ENCODE data around the gene TCF4.

The TCF4 gene

DNA sequence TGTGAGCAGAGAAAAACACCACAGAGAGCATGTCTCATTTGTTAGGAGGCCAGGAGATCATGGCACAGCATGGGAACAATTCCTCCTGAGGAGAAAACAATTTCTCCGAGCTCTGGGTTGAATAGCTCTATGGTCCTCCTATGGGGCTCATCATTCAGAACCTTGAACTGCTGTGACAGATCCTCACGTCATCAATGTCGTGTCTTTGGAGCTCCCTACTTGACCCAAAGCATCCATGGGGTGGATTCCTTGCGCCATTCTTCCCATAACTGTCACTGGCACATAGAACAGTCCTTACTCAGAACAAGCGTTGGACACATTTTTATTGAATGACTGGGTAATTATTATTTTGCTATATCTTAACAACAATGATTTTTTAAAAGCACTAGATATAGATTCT, 15.8 kb upstream of the TCF4 start:
- no peak for TF ChIP-seq OSR1 (CRISPR knock-in tag; IDR thresholded peaks at IDR 0.05)
- TF ChIP-seq TCF4 (CRISPR knock-in tag; IDR thresholded peaks at IDR 0.05; ENCODE audit: borderline replicate concordance): no peak
- ATAC-seq: no peak

GRCh38 chr18:55593888-55594287, 5.9 kb upstream of the TCF4 start:
- no peak for ATAC-seq
- TF ChIP-seq ARNTL (CRISPR knock-in tag; IDR thresholded peaks at IDR 0.05; ENCODE audit: borderline replicate concordance, low read depth) (no peak), ISL1 (CRISPR knock-in tag; IDR thresholded peaks at IDR 0.05) (no peak), PPARA (CRISPR knock-in tag; IDR thresholded peaks at IDR 0.05; ENCODE audit: borderline replicate concordance) (no peak), RARB (CRISPR knock-in tag; IDR thresholded peaks at IDR 0.05) (no peak), ESRRG (CRISPR knock-in tag; IDR thresholded peaks at IDR 0.05) (no peak), TOX (CRISPR knock-in tag; IDR thresholded peaks at IDR 0.05; ENCODE audit: borderline replicate concordance) (no peak), BACH2 (CRISPR knock-in tag; IDR thresholded peaks at IDR 0.05; ENCODE audit: borderline replicate concordance) (no peak), PATZ1 (CRISPR knock-in tag; IDR thresholded peaks at IDR 0.05; ENCODE audit: borderline replicate concordance) (no peak), ZNF565 (CRISPR knock-in tag; conservative IDR thresholded peaks at IDR 0.05; ENCODE audit: low read depth) (no peak), SNAI2 (CRISPR knock-in tag; IDR thresholded peaks at IDR 0.05) (no peak), TSHZ2 (CRISPR knock-in tag; IDR thresholded peaks at IDR 0.05) (no peak), GLIS3 (CRISPR knock-in tag; IDR thresholded peaks at IDR 0.05) (no peak), CSRNP3 (CRISPR knock-in tag; IDR thresholded peaks at IDR 0.05) (no peak), ZFP30 (CRISPR knock-in tag; IDR thresholded peaks at IDR 0.05) (no peak), CSDC2 (CRISPR knock-in tag; IDR thresholded peaks at IDR 0.05) (no peak), OSR1 (CRISPR knock-in tag; IDR thresholded peaks at IDR 0.05) (no peak), POU6F1 (CRISPR knock-in tag; IDR thresholded peaks at IDR 0.05; ENCODE audit: borderline replicate concordance, low read depth) (no peak)

GRCh38 chr18:55592572-55592971, 4.6 kb upstream of the TCF4 start:
- TF ChIP-seq OSR1 (CRISPR knock-in tag; IDR thresholded peaks at IDR 0.05) (no peak), BACH2 (CRISPR knock-in tag; IDR thresholded peaks at IDR 0.05; ENCODE audit: borderline replicate concordance) (no peak), ARNTL (CRISPR knock-in tag; IDR thresholded peaks at IDR 0.05; ENCODE audit: borderline replicate concordance, low read depth) (no peak), ESRRG (CRISPR knock-in tag; IDR thresholded peaks at IDR 0.05) (no peak), TOX (CRISPR knock-in tag; IDR thresholded peaks at IDR 0.05; ENCODE audit: borderline replicate concordance) (no peak), TSHZ2 (CRISPR knock-in tag; IDR thresholded peaks at IDR 0.05) (no peak), SNAI2 (CRISPR knock-in tag; IDR thresholded peaks at IDR 0.05) (no peak), ZNF70 (CRISPR knock-in tag; IDR thresholded peaks at IDR 0.05) (no peak)
- ATAC-seq: no peak

Data from SK-N-SH treated with all-trans-retinoic acid at 6 μM for 48 hours (cell line).